IgD-negative memory B cell (primary cell): ENCODE data around the gene RNH1. TPM values are rescaled to one million over a fixed set of nuclear protein-coding genes. Genes with fewer than 3 reads are reported as not detected.

ENCODE experiments used
- H3K27ac Mint-ChIP-seq, 3 donors: one replicate each; pipeline ENCODE4 v1.8.0; 2020 to 2022; ENCODE audit warnings: mild to moderate bottlenecking in 3 of 3, mixed read lengths in 3 of 3, moderate library complexity in 1 of 3
- H3K27me3 Mint-ChIP-seq: one replicate; pipeline ENCODE4 v1.8.0; 2021; ENCODE audit warnings: mixed read lengths
- H3K36me3 Mint-ChIP-seq: one replicate; pipeline ENCODE4 v1.8.0; 2020; ENCODE audit warnings: mild to moderate bottlenecking, mixed read lengths
- H3K4me1 Mint-ChIP-seq, 3 donors: one replicate each; pipeline ENCODE4 v1.8.0; 2020 to 2022; ENCODE audit warnings: mixed read lengths in 3 of 3, mild to moderate bottlenecking in 1 of 3
- H3K4me3 Mint-ChIP-seq, 4 donors: one replicate each; pipeline ENCODE4 v1.8.0; 2020 to 2022; ENCODE audit warnings: mild to moderate bottlenecking in 4 of 4, mixed read lengths in 4 of 4, moderate library complexity in 3 of 4
- H3K9me3 Mint-ChIP-seq, 3 donors: one replicate each; pipeline ENCODE4 v1.8.0; 2020 to 2021; ENCODE audit warnings: mixed read lengths in 3 of 3, mild to moderate bottlenecking in 1 of 3
- polyA plus RNA-seq: library from polyadenylated mRNA; unstranded; fragments of 300-500 nt; fragmentation: Illumina TruSeq; gene quantifications from one replicate; pipeline ENCODE4 v1.2.3, GENCODE V29; 2021

RNH1 gene
- polyA plus RNA-seq, 1 donor from 2014 or later: 202 TPM

GRCh38 chr11:544817-545166 is 37.8 kb upstream of the RNH1 start:
- H3K4me1 Mint-ChIP-seq: peaks cover 0 to 4% (median 0%) of the 10 kb centered on the region in 3 donors
- H3K27me3 Mint-ChIP-seq: no peaks in the 10 kb centered on the region
- no peaks in the 10 kb centered on the region for H3K9me3 Mint-ChIP-seq
- H3K4me3 Mint-ChIP-seq: no peak overlapping the region
- peaks cover 6% of the 10 kb centered on the region for H3K36me3 Mint-ChIP-seq
- H3K27ac Mint-ChIP-seq: no peak overlapping the region

GRCh38 chr11:541433-541885 is 34.4 kb upstream of the RNH1 start:
- Mint-ChIP-seq H3K4me1 (peaks cover under 1 to 10% (median 2%) of the 10 kb centered on the region in 3 donors), H3K27ac (peak overlapping the region in 1 of 3 donors; percentile 18), H3K4me3 (no peak overlapping the region), H3K27me3 (no peaks in the 10 kb centered on the region), H3K36me3 (peaks cover 6% of the 10 kb centered on the region), H3K9me3 (no peaks in the 10 kb centered on the region)

GRCh38 chr11:540583-541432 is 33.8 kb upstream of the RNH1 start:
- Mint-ChIP-seq H3K27me3 (no peaks in the 10 kb centered on the region), H3K27ac (no peak overlapping the region), H3K36me3 (peaks cover 6% of the 10 kb centered on the region), H3K4me3 (no peak overlapping the region), H3K4me1 (peaks cover 2 to 10% (median 5%) of the 10 kb centered on the region in 3 donors), H3K9me3 (no peaks in the 10 kb centered on the region)

- H3K4me3 Mint-ChIP-seq: no peak overlapping the region
- no peak overlapping the region for H3K27ac Mint-ChIP-seq
These were observed 33.0 kb upstream of the RNH1 start for GRCh38 chr11:539971-540481.

GRCh38 chr11:538431-539051 is 31.5 kb upstream of the RNH1 start:
- Mint-ChIP-seq H3K4me3 (peak overlapping the region; percentile 44 to 100 (median 86)), H3K4me1 (peaks cover 2 to 10% (median 5%) of the 10 kb centered on the region in 3 donors), H3K27me3 (no peaks in the 10 kb centered on the region), H3K9me3 (no peaks in the 10 kb centered on the region), H3K36me3 (peaks cover 3% of the 10 kb centered on the region), H3K27ac (peak overlapping the region in 2 of 3 donors; percentile 5 to 100)

More at GRCh38 chr11:539971-540481, 33.0 kb upstream of the RNH1 start:
- Mint-ChIP-seq H3K27me3 (no peaks in the 10 kb centered on the region), H3K9me3 (no peaks in the 10 kb centered on the region), H3K36me3 (peaks cover 6% of the 10 kb centered on the region), H3K4me1 (peaks cover 2 to 10% (median 5%) of the 10 kb centered on the region in 3 donors)

- H3K27ac Mint-ChIP-seq: peak overlapping the region; percentile 98 to 100 (median 98)
- H3K4me1 Mint-ChIP-seq: peaks cover 2 to 10% (median 5%) of the 10 kb centered on the region in 3 donors
- no peaks in the 10 kb centered on the region for H3K9me3 Mint-ChIP-seq
- H3K27me3 Mint-ChIP-seq: no peaks in the 10 kb centered on the region
- H3K4me3 Mint-ChIP-seq: peak overlapping the region; percentile 89 to 100 (median 94)
- H3K36me3 Mint-ChIP-seq: peaks cover 2% of the 10 kb centered on the region
These were observed 30.8 kb upstream of the RNH1 start for GRCh38 chr11:537622-538430.

- peaks cover 2% of the 10 kb centered on the region for H3K36me3 Mint-ChIP-seq
- H3K27me3 Mint-ChIP-seq: no peaks in the 10 kb centered on the region
- H3K4me3 Mint-ChIP-seq: peak within 1 kb of the TSS; percentile 91 to 100 (median 96)
- no peaks in the 10 kb centered on the region for H3K9me3 Mint-ChIP-seq
- H3K4me1 Mint-ChIP-seq: peaks cover 2 to 11% (median 5%) of the 10 kb centered on the region in 3 donors
- H3K27ac Mint-ChIP-seq: peak within 1 kb of the TSS; percentile 98 to 100 (median 98)
These were observed 30.0 kb upstream of the RNH1 start, which contains the start of gene LRRC56 for GRCh38 chr11:536841-537621. Gene LRRC56, plus strand, starts transcription at chr11:537527. Its CDS starts 3,158 bp downstream, at chr11:540685.

GRCh38 chr11:535519-536454 is 28.7 kb upstream of the RNH1 start, which contains the start of gene HRAS:
Gene HRAS, minus strand, starts transcription at chr11:535576.
- H3K27me3 Mint-ChIP-seq: no peaks in the 10 kb centered on the region
- peaks cover 2 to 13% (median 5%) of the 10 kb centered on the region in 3 donors for H3K4me1 Mint-ChIP-seq
- peaks cover 2% of the 10 kb centered on the region for H3K36me3 Mint-ChIP-seq
- H3K9me3 Mint-ChIP-seq: no peaks in the 10 kb centered on the region
- peak within 1 kb of the TSS; percentile 91 to 100 (median 96) for H3K4me3 Mint-ChIP-seq
- H3K27ac Mint-ChIP-seq: peak within 1 kb of the TSS; percentile 98 to 100 (median 98)

- no peaks in the 10 kb centered on the region for H3K27me3 Mint-ChIP-seq
- no peak overlapping the region for H3K27ac Mint-ChIP-seq
- no peaks in the 10 kb centered on the region for H3K9me3 Mint-ChIP-seq
- peaks cover 2% of the 10 kb centered on the region for H3K36me3 Mint-ChIP-seq
- peaks cover 2 to 13% (median 5%) of the 10 kb centered on the region in 3 donors for H3K4me1 Mint-ChIP-seq
- H3K4me3 Mint-ChIP-seq: no peak overlapping the region
These were observed 28.1 kb upstream of the RNH1 start for GRCh38 chr11:535210-535518.

GRCh38 chr11:534396-535209 is 27.6 kb upstream of the RNH1 start:
- H3K36me3 Mint-ChIP-seq: peaks cover 2% of the 10 kb centered on the region
- peaks cover 2 to 13% (median 5%) of the 10 kb centered on the region in 3 donors for H3K4me1 Mint-ChIP-seq
- H3K27me3 Mint-ChIP-seq: no peaks in the 10 kb centered on the region
- peak overlapping the region; percentile 78 to 92 (median 86) for H3K4me3 Mint-ChIP-seq
- no peaks in the 10 kb centered on the region for H3K9me3 Mint-ChIP-seq
- H3K27ac Mint-ChIP-seq: peak overlapping the region in 1 of 3 donors; percentile 85

- peak overlapping the region in 1 of 3 donors; percentile 85 for H3K27ac Mint-ChIP-seq
- H3K27me3 Mint-ChIP-seq: no peaks in the 10 kb centered on the region
- peak overlapping the region; percentile 16 to 88 (median 38) for H3K4me3 Mint-ChIP-seq
- H3K9me3 Mint-ChIP-seq: no peaks in the 10 kb centered on the region
- H3K4me1 Mint-ChIP-seq: peaks cover 2 to 13% (median 5%) of the 10 kb centered on the region in 3 donors
- H3K36me3 Mint-ChIP-seq: peaks cover 2% of the 10 kb centered on the region
These were observed 26.7 kb upstream of the RNH1 start for GRCh38 chr11:533586-534395.
